GM13977 (cell line): ENCODE data around the gene CREG1.

Source experiments
- DNase-seq: peaks from one replicate; pipeline ENCODE4 v3.0.0; 2012; ENCODE audit warnings: low spot score
- in situ Hi-C: fragments of 300-500 bp; cut with MboI; formaldehyde crosslinking; loops from one replicate; pipeline ENCODE4 v1.12.0; 2022; ENCODE audit warnings: low sequenced_read_pairs, low pct_unique_long_range_greater_than_20kb, mixed read lengths, inconsistent platforms; ENCODE audit not compliant: unreplicated experiment
- TF ChIP-seq, protein P1 (sequence below): IDR thresholded peaks from 2 replicates; pipeline ENCODE4 v1.5.1; 2012; ENCODE audit warnings: mild to moderate bottlenecking, control low read depth; ENCODE audit not compliant: insufficient read depth; ENCODE audit errors: extremely low read depth, missing control alignments

CREG1 gene

GRCh38 chr1:167554028-167554779, 642 bp upstream of the CREG1 start:
- TF ChIP-seq, protein P1, sequence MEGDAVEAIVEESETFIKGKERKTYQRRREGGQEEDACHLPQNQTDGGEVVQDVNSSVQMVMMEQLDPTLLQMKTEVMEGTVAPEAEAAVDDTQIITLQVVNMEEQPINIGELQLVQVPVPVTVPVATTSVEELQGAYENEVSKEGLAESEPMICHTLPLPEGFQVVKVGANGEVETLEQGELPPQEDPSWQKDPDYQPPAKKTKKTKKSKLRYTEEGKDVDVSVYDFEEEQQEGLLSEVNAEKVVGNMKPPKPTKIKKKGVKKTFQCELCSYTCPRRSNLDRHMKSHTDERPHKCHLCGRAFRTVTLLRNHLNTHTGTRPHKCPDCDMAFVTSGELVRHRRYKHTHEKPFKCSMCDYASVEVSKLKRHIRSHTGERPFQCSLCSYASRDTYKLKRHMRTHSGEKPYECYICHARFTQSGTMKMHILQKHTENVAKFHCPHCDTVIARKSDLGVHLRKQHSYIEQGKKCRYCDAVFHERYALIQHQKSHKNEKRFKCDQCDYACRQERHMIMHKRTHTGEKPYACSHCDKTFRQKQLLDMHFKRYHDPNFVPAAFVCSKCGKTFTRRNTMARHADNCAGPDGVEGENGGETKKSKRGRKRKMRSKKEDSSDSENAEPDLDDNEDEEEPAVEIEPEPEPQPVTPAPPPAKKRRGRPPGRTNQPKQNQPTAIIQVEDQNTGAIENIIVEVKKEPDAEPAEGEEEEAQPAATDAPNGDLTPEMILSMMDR, result no peak
- DNase-seq, result no peak
- in situ Hi-C loops, result no loop called here

DNA sequence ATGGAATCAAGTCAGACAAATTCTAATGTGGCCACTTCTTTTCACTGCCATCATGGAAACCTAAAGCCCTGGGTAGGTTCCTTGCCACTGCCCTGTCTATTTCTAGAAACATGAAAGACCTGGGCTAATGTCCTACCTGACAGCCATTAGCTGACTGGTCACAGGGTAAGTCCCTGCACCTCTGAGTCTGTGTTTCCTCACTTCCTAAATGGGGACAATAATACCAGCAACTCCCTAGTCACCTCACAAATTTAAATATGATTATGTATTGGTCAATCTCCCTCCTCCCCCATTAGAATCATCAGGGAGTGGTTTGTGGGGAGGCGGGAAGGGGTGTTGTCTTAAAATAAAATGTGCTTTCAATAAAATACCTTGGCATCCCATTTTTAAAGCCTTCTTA, 2.2 kb downstream of the CREG1 start:
- no peak for DNase-seq
- TF ChIP-seq, protein P1, result no peak
- in situ Hi-C loops, result no loop called here

GRCh38 chr1:167548059-167548932, 5.3 kb downstream of the CREG1 start:
- TF ChIP-seq, protein P1, result no peak
- in situ Hi-C loops, result loop anchor here (25.0 kb wide), 1 partner anchor 286 kb away; no protein-coding TSS in a partner anchor

GRCh38 chr1:167546935-167547334, 6.6 kb downstream of the CREG1 start:
- in situ Hi-C loops, result loop anchor here (25.0 kb wide), 1 partner anchor 285 kb away; no protein-coding TSS in a partner anchor
- DNase-seq, result no peak
- TF ChIP-seq, protein P1, result no peak

More at GRCh38 chr1:167548059-167548932, 5.3 kb downstream of the CREG1 start:
- no peak for DNase-seq

DNA sequence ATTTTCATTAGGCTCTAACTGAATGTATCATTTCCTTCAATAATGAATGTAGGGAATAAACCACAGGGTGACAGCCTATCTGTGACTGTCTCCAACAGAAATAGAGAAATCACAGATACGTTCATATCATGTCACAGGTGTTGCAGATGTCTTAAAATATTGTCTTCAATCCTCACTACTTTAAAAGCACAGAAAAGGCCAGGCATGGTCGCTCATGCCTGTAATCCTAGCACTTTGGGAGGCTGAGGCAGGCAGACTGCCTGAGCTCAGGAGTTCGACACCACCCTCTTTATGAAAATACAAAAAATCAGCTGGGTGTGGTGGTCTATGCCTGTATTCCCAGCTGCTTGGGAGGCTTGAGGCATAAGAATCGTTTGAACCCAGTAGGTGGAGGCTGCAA, 8.2 kb downstream of the CREG1 start:
- TF ChIP-seq, protein P1, result no peak
- no peak for DNase-seq
- in situ Hi-C loops, result loop anchor here (25.0 kb wide), 1 partner anchor 283 kb away; no protein-coding TSS in a partner anchor

DNA sequence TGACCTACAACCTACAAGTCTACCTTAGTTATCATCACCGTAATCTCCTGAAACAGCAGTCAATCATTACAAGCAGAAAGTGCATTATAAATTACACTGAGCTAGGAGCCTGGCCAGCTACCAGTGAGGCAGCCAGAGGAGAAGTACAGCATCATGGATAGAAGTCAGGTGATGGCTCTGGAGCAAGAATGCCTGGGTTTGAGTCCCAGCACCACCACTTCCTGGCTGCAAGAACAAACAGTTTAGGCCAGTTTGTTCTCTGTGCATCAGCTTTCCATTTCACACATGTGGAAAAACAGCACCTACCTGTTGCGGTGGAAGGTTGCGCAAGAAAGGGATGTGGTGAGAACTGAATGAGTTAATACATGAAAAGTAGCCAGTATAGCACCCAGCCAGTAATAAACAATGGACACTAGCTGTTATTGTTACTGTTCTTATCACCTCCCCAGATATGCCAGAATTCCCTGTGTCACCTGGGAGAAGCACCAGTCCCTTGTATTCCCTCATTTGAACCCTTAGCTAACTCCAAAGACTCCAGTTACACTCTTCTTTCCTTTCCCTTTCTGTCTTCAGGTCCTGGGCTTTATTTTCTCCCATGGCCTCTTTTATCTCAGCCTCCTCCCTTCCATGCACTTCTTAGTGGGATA, 9.0 kb downstream of the CREG1 start:
- no peak for DNase-seq
- in situ Hi-C loops, result loop anchor here (25.0 kb wide), 1 partner anchor 282 kb away; no protein-coding TSS in a partner anchor
- TF ChIP-seq, protein P1, result no peak
